Gastroesophageal sphincter (tissue), 4 donors: ENCODE results near the gene SIGLEC7. TPM values are rescaled to one million over a fixed set of nuclear protein-coding genes. Genes with fewer than 3 reads are reported as not detected.

Experiments
- ATAC-seq: fragments of 150-250 bp; one replicate; pipeline ENCODE4 v1.9.1; 2016; ENCODE audit warnings: mild to moderate bottlenecking, moderate library complexity
- H3K27ac ChIP-seq, 4 donors: fragments of 200-600 bp; sonication (generic) in 3 of 4; 1 replicate in 3 of 4; 2 replicates in 1 of 4; pipeline ENCODE4 v1.5.1; 2016 to 2019
- H3K27me3 ChIP-seq: fragments of 200-600 bp; sonication (generic); one replicate; pipeline ENCODE4 v1.5.1; 2019
- H3K36me3 ChIP-seq, 2 donors: fragments of 200-600 bp; sonication (generic); one replicate each; pipeline ENCODE4 v1.5.1; 2019; ENCODE audit warnings: control low read depth in 1 of 2
- H3K4me1 ChIP-seq, 3 donors: fragments of 200-600 bp; sonication (generic); 1 replicate in 2 of 3; 2 replicates in 1 of 3; pipeline ENCODE4 v1.5.1; 2016 to 2019; ENCODE audit warnings: control low read depth in 2 of 3
- H3K4me3 ChIP-seq, 2 donors: fragments of 200-600 bp; sonication (generic); one replicate each; pipeline ENCODE4 v1.5.1; 2019; ENCODE audit warnings: mild to moderate bottlenecking in 1 of 2, moderate library complexity in 1 of 2
- H3K9me3 ChIP-seq, 3 donors: fragments of 200-600 bp; sonication (generic); one replicate each; pipeline ENCODE4 v1.5.1; 2017 to 2019; ENCODE audit warnings: control low read depth in 2 of 3
- CTCF ChIP-seq, 4 experiments: fragments of 200-600 bp in 2 of 4; fragments of 450-650 bp in 2 of 4; sonication (generic) in 1 of 4; IDR thresholded peaks; one replicate each; pipeline ENCODE4 v1.5.1; 2017 to 2019; ENCODE audit warnings: antibody characterized with exemption in 4 of 4, mild to moderate bottlenecking in 2 of 4, moderate library complexity in 2 of 4
- EP300 ChIP-seq: sonication (generic); formaldehyde crosslinking; IDR thresholded peaks from one replicate; pipeline ENCODE4 v1.6.1; 2017; ENCODE audit warnings: antibody characterized with exemption, mild to moderate bottlenecking
- POLR2A ChIP-seq, 2 donors: fragments of 450-650 bp; IDR thresholded peaks; one replicate each; pipeline ENCODE4 v1.6.1; 2017; ENCODE audit warnings: antibody characterized with exemption in 2 of 2, mild to moderate bottlenecking in 2 of 2, moderate library complexity in 1 of 2
- POLR2AphosphoS5 ChIP-seq: sonication (generic); formaldehyde crosslinking; IDR thresholded peaks from one replicate; pipeline ENCODE4 v1.6.1; 2017; ENCODE audit warnings: antibody characterized with exemption
- WGBS, 2 donors: methylation state at CpG; one replicate each; pipeline ENCODE4 v1.1.5; 2018; ENCODE audit warnings: low coverage in 1 of 2; 5-methylcytosine and 5-hydroxymethylcytosine counted together
- total RNA-seq, 4 donors: library from RNA; depleted of rRNA; stranded (reverse); fragments of >200 nt; gene quantifications; one replicate each; pipeline ENCODE4 v1.1.0, GENCODE V29; 2016

The SIGLEC7 gene
- total RNA-seq, 4 donors from 2014 or later, result 0.46 to 4.4 (median 2.8) TPM; not detected in 1

GRCh38 chr19:51195616-51196015 is 53.5 kb downstream of the SIGLEC7 start:
- TF ChIP-seq POLR2AphosphoS5 (no peak), CTCF (IDR thresholded peaks at IDR 0.05) (no peak)
- ATAC-seq, result no peak
- Histone ChIP-seq H3K27ac (no peak overlapping the region), H3K4me1 (no peaks in the 10 kb centered on the region), H3K4me3 (no peak overlapping the region), H3K27me3 (peaks cover 51% of the 10 kb centered on the region), H3K36me3 (no peaks in the 10 kb centered on the region), H3K9me3 (no peaks in the 10 kb centered on the region)
- 92 to 100% methylated on average over 2 to 4 of the region's 10 CpGs for WGBS, 2 donors

- no peak overlapping the region for H3K27ac ChIP-seq
- H3K4me1 ChIP-seq, result no peaks in the 10 kb centered on the region
- H3K9me3 ChIP-seq, result no peaks in the 10 kb centered on the region
- peaks cover 56% of the 10 kb centered on the region for H3K27me3 ChIP-seq
- H3K4me3 ChIP-seq, result no peak overlapping the region
- TF ChIP-seq CTCF (IDR thresholded peaks at IDR 0.05) (no peak), POLR2AphosphoS5 (no peak), POLR2A (IDR thresholded peaks at IDR 0.05) (no peak), EP300 (no peak)
- no peaks in the 10 kb centered on the region for H3K36me3 ChIP-seq
- 73 to 85% methylated on average over 4 to 5 of the region's 5 CpGs for WGBS, 2 donors
- ATAC-seq, result no peak
Observed at GRCh38 chr19:51196181-51196580, 54.1 kb downstream of the SIGLEC7 start.

DNA sequence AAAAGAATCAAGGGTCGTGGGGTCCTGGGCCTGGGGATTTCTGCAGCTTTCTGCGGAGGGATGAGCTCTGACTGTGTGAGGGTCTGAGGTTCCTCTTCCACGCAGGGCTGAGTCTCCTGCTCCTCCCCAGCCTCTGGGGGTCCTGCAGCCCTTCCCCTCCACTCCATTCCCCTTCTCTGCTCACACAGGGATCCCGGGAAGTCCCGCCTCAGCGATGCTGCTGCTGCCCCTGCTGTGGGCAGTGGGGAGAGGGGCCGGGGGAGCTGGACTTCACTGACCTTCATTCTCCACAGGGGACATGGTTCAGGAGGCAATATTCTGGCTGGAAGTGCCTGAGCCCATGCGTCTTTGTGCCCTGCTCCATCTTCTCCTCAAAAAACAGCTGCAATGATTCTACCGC is 56.5 kb downstream of the SIGLEC7 start:
- Histone ChIP-seq H3K9me3 (no peaks in the 10 kb centered on the region), H3K27ac (no peak overlapping the region), H3K4me1 (no peaks in the 10 kb centered on the region), H3K4me3 (no peak overlapping the region), H3K36me3 (no peaks in the 10 kb centered on the region), H3K27me3 (peaks cover 56% of the 10 kb centered on the region)
- 83% methylated on average over 2 of the region's 9 CpGs; no CpG with 5 or more reads in 1 of the 2 donors for WGBS, 2 donors
- TF ChIP-seq EP300, result no peak
- TF ChIP-seq POLR2AphosphoS5, result no peak
- no peak for TF ChIP-seq CTCF (IDR thresholded peaks at IDR 0.05)
- no peak for ATAC-seq

- H3K27me3 ChIP-seq, result peaks cover 50% of the 10 kb centered on the region
- no peak for ATAC-seq
- 60 to 83% methylated on average over 1 to 10 of the region's 10 CpGs for WGBS, 2 donors
Observed at GRCh38 chr19:51200071-51200666, 58.1 kb downstream of the SIGLEC7 start.

More at GRCh38 chr19:51200071-51200666, 58.1 kb downstream of the SIGLEC7 start:
- H3K4me1 ChIP-seq, result no peaks in the 10 kb centered on the region
- no peak overlapping the region for H3K4me3 ChIP-seq
- no peak for TF ChIP-seq POLR2AphosphoS5
- no peak for TF ChIP-seq POLR2A (IDR thresholded peaks at IDR 0.05)
- no peak for TF ChIP-seq EP300
- TF ChIP-seq CTCF (IDR thresholded peaks at IDR 0.05), result no peak
- no peaks in the 10 kb centered on the region for H3K36me3 ChIP-seq
- no peak overlapping the region for H3K27ac ChIP-seq
- H3K9me3 ChIP-seq, result no peaks in the 10 kb centered on the region
